T-helper 17 cell (primary cell): ENCODE results near the gene GPR173. TPM values are rescaled to one million over a fixed set of nuclear protein-coding genes. Genes with fewer than 3 reads are reported as not detected.

Source experiments
- ATAC-seq: fragments of 150-1000 bp; cut with Tn5 transposase; 2 replicates; pipeline ENCODE4 v1.10.0; 2021; ENCODE audit warnings: mild to moderate bottlenecking, moderate library complexity
- DNase-seq, 3 donors: peaks; one replicate each; pipeline versions ENCODE4 v3.0.0 to v3.0.0-alpha.2; 2020 to 2021
- H3K9me3 ChIP-seq: one replicate; pipeline ENCODE4 v1.7.0; 2013; ENCODE audit warnings: low read length, mild to moderate bottlenecking; ENCODE audit not compliant: control insufficient read depth, poor library complexity, severe bottlenecking
- H3K27ac Mint-ChIP-seq: one replicate; pipeline ENCODE4 v1.8.0; 2022; ENCODE audit warnings: mild to moderate bottlenecking, moderate library complexity, mixed read lengths
- H3K27me3 Mint-ChIP-seq: one replicate; pipeline ENCODE4 v1.8.0; 2022; ENCODE audit warnings: mixed read lengths
- H3K36me3 Mint-ChIP-seq: one replicate; pipeline ENCODE4 v1.8.0; 2022; ENCODE audit warnings: low read depth, mixed read lengths
- H3K4me1 Mint-ChIP-seq: one replicate; pipeline ENCODE4 v1.8.0; 2022; ENCODE audit warnings: mild to moderate bottlenecking, mixed read lengths
- H3K4me3 Mint-ChIP-seq: one replicate; pipeline ENCODE4 v1.8.0; 2022; ENCODE audit warnings: mild to moderate bottlenecking, moderate library complexity, mixed read lengths
- total RNA-seq, 4 donors: library from RNA in 2 of 4; stranded (reverse) in 2 of 4; gene quantifications; one replicate each; pipeline ENCODE4 v1.2.3 and lab custom pipeline; 2022 to 2026

GPR173 gene
- total RNA-seq, 2 donors from 2014 or later: not detected

- no peaks in the 10 kb centered on the region for H3K36me3 Mint-ChIP-seq
- H3K4me1 Mint-ChIP-seq: peaks cover 19% of the 10 kb centered on the region
- H3K9me3 ChIP-seq: no peaks in the 10 kb centered on the region
- H3K4me3 Mint-ChIP-seq: no peak overlapping the region
- ATAC-seq: no peak
- no peak overlapping the region for H3K27ac Mint-ChIP-seq
- no peak for DNase-seq
- no peaks in the 10 kb centered on the region for H3K27me3 Mint-ChIP-seq
Measured at GRCh38 chrX:53075011-53075410, 26.4 kb downstream of the GPR173 start.

GRCh38 chrX:53076671-53077070 is 28.1 kb downstream of the GPR173 start:
- no peaks in the 10 kb centered on the region for H3K9me3 ChIP-seq
- H3K4me3 Mint-ChIP-seq: no peak overlapping the region
- no peak for ATAC-seq
- no peak for DNase-seq
- H3K27ac Mint-ChIP-seq: no peak overlapping the region
- H3K27me3 Mint-ChIP-seq: no peaks in the 10 kb centered on the region
- H3K36me3 Mint-ChIP-seq: no peaks in the 10 kb centered on the region
- peaks cover 22% of the 10 kb centered on the region for H3K4me1 Mint-ChIP-seq

GRCh38 chrX:53077207-53078197 is 28.9 kb downstream of the GPR173 start:
- Mint-ChIP-seq H3K36me3 (peaks cover 4% of the 10 kb centered on the region), H3K4me3 (no peak overlapping the region), H3K27ac (no peak overlapping the region), H3K4me1 (peaks cover 18% of the 10 kb centered on the region), H3K27me3 (no peaks in the 10 kb centered on the region)
- no peak for ATAC-seq
- no peak for DNase-seq
- H3K9me3 ChIP-seq: no peaks in the 10 kb centered on the region

- DNase-seq (no peak), ATAC-seq (no peak)
- H3K36me3 Mint-ChIP-seq: peaks cover 4% of the 10 kb centered on the region
- H3K9me3 ChIP-seq: no peaks in the 10 kb centered on the region
- H3K4me3 Mint-ChIP-seq: no peak overlapping the region
- peaks cover 24% of the 10 kb centered on the region for H3K4me1 Mint-ChIP-seq
- peak overlapping the region; percentile 75 for H3K27ac Mint-ChIP-seq
- no peaks in the 10 kb centered on the region for H3K27me3 Mint-ChIP-seq
Measured at GRCh38 chrX:53078943-53079342, 30.4 kb downstream of the GPR173 start.

GRCh38 chrX:53080628-53081580 is 32.3 kb downstream of the GPR173 start:
- Mint-ChIP-seq H3K36me3 (peaks cover 8% of the 10 kb centered on the region), H3K27me3 (no peaks in the 10 kb centered on the region), H3K27ac (peak overlapping the region; percentile 97), H3K4me3 (peak overlapping the region; percentile 89), H3K4me1 (peaks cover 30% of the 10 kb centered on the region)
- ATAC-seq (no peak), DNase-seq (no peak)
- no peaks in the 10 kb centered on the region for H3K9me3 ChIP-seq

- H3K4me1 Mint-ChIP-seq: peaks cover 35% of the 10 kb centered on the region
- DNase-seq (peak; percentile 86 to 90 (median 87)), ATAC-seq (peak; percentile 91)
- H3K9me3 ChIP-seq: no peaks in the 10 kb centered on the region
- peaks cover 10% of the 10 kb centered on the region for H3K36me3 Mint-ChIP-seq
- H3K27ac Mint-ChIP-seq: peak within 1 kb of the TSS; percentile 97
- peak within 1 kb of the TSS; percentile 96 for H3K4me3 Mint-ChIP-seq
- no peaks in the 10 kb centered on the region for H3K27me3 Mint-ChIP-seq
Measured at GRCh38 chrX:53081925-53082772, 33.6 kb downstream of the GPR173 start, which contains the start of gene TSPYL2. Gene TSPYL2 (plus strand): TSS chrX:53082367. CDS start chrX:53082499, 132 bp downstream.

GRCh38 chrX:53082773-53083616 is 34.4 kb downstream of the GPR173 start:
- H3K27me3 Mint-ChIP-seq: no peaks in the 10 kb centered on the region
- H3K4me3 Mint-ChIP-seq: peak overlapping the region; percentile 96
- DNase-seq (no peak), ATAC-seq (no peak)
- peak overlapping the region; percentile 97 for H3K27ac Mint-ChIP-seq
- peaks cover 10% of the 10 kb centered on the region for H3K36me3 Mint-ChIP-seq
- peaks cover 35% of the 10 kb centered on the region for H3K4me1 Mint-ChIP-seq
- H3K9me3 ChIP-seq: no peaks in the 10 kb centered on the region

- H3K9me3 ChIP-seq: no peaks in the 10 kb centered on the region
- ATAC-seq (no peak), DNase-seq (no peak)
- H3K4me3 Mint-ChIP-seq: peak overlapping the region; percentile 96
- peaks cover 44% of the 10 kb centered on the region for H3K4me1 Mint-ChIP-seq
- H3K27me3 Mint-ChIP-seq: no peaks in the 10 kb centered on the region
- H3K36me3 Mint-ChIP-seq: peaks cover 11% of the 10 kb centered on the region
- peak overlapping the region; percentile 97 for H3K27ac Mint-ChIP-seq
Measured at GRCh38 chrX:53084043-53084570, 35.5 kb downstream of the GPR173 start.

GRCh38 chrX:53084863-53085262 is 36.3 kb downstream of the GPR173 start:
- H3K27me3 Mint-ChIP-seq: no peaks in the 10 kb centered on the region
- peaks cover 44% of the 10 kb centered on the region for H3K4me1 Mint-ChIP-seq
- peak overlapping the region; percentile 79 for H3K4me3 Mint-ChIP-seq
- peak overlapping the region; percentile 97 for H3K27ac Mint-ChIP-seq
- ATAC-seq (no peak), DNase-seq (no peak)
- no peaks in the 10 kb centered on the region for H3K9me3 ChIP-seq
- H3K36me3 Mint-ChIP-seq: peaks cover 11% of the 10 kb centered on the region

- peaks cover 43% of the 10 kb centered on the region for H3K4me1 Mint-ChIP-seq
- H3K36me3 Mint-ChIP-seq: peaks cover 11% of the 10 kb centered on the region
- H3K27me3 Mint-ChIP-seq: no peaks in the 10 kb centered on the region
- peak overlapping the region; percentile 79 for H3K4me3 Mint-ChIP-seq
- ATAC-seq: no peak
- H3K27ac Mint-ChIP-seq: peak overlapping the region; percentile 97
- no peak for DNase-seq
- H3K9me3 ChIP-seq: no peaks in the 10 kb centered on the region
Measured at GRCh38 chrX:53085661-53086229, 37.2 kb downstream of the GPR173 start.

- H3K36me3 Mint-ChIP-seq: peaks cover 11% of the 10 kb centered on the region
- H3K4me1 Mint-ChIP-seq: peaks cover 39% of the 10 kb centered on the region
- H3K4me3 Mint-ChIP-seq: peak overlapping the region; percentile 79
- H3K9me3 ChIP-seq: no peaks in the 10 kb centered on the region
- no peaks in the 10 kb centered on the region for H3K27me3 Mint-ChIP-seq
- no peak for ATAC-seq
- no peak for DNase-seq
- H3K27ac Mint-ChIP-seq: peak overlapping the region; percentile 97
Measured at GRCh38 chrX:53086464-53086863, 37.9 kb downstream of the GPR173 start.
